Tibial artery (tissue), 4 donors: Measurements from ENCODE around the gene PPIP5K2.

Experiments
- DNase-seq, 2 donors: peaks; one replicate each; pipeline ENCODE4 v3.0.0-alpha.2; 2019
- H3K27ac ChIP-seq, 2 donors: fragments of 200-600 bp; sonication (generic) in 1 of 2; 1 replicate in 1 of 2; 2 replicates in 1 of 2; pipeline ENCODE4 v1.5.1; 2018 to 2019; ENCODE audit warnings: mild to moderate bottlenecking in 1 of 2
- H3K27me3 ChIP-seq, 2 donors: fragments of 200-600 bp; sonication (generic) in 1 of 2; one replicate each; pipeline versions ENCODE4 v1.5.1 to v1.6.0; 2016 to 2019
- H3K36me3 ChIP-seq, 3 donors: fragments of 200-600 bp; sonication (generic) in 2 of 3; one replicate each; pipeline ENCODE4 v1.5.1; 2016 to 2019; ENCODE audit warnings: mild to moderate bottlenecking in 2 of 3
- H3K4me1 ChIP-seq, 4 donors: fragments of 200-600 bp; sonication (generic) in 2 of 4; 1 replicate in 3 of 4; 2 replicates in 1 of 4; pipeline ENCODE4 v1.5.1; 2016 to 2019
- H3K4me3 ChIP-seq, 2 donors: fragments of 200-600 bp; sonication (generic) in 1 of 2; 1 replicate in 1 of 2; 2 replicates in 1 of 2; pipeline ENCODE4 v1.5.1; 2018 to 2019; ENCODE audit warnings: mild to moderate bottlenecking in 2 of 2
- H3K9me3 ChIP-seq, 3 donors: fragments of 200-600 bp; sonication (generic) in 1 of 3; one replicate each; pipeline ENCODE4 v1.5.1; 2016 to 2019
- CTCF ChIP-seq, 2 experiments: fragments of 200-600 bp in 1 of 2; fragments of 450-650 bp in 1 of 2; IDR thresholded peaks; one replicate each; pipeline ENCODE4 v1.5.1; 2017 to 2019; ENCODE audit warnings: antibody characterized with exemption in 2 of 2, mild to moderate bottlenecking in 1 of 2, moderate library complexity in 1 of 2
- intact Hi-C: fragments of 100-400 bp; cut with DNase I; formaldehyde crosslinking; loops from one replicate; pipeline ENCODE4 v1.15.0; 2023; ENCODE audit warnings: low total_unique reads

The PPIP5K2 gene

GRCh38 chr5:103090791-103091190 is 29.3 kb upstream of the PPIP5K2 start:
- DNase-seq, result no peak
- peaks cover 0 to 35% (median 6%) of the 10 kb centered on the region in 4 donors for H3K4me1 ChIP-seq
- no peaks in the 10 kb centered on the region for H3K27me3 ChIP-seq
- intact Hi-C loops, result no loop called here
- no peak for TF ChIP-seq CTCF (IDR thresholded peaks at IDR 0.05)
- peaks cover 0 to 6% (median 0%) of the 10 kb centered on the region in 3 donors for H3K9me3 ChIP-seq
- H3K27ac ChIP-seq, result no peak overlapping the region
- H3K36me3 ChIP-seq, result peaks cover 36 to 53% (median 38%) of the 10 kb centered on the region in 3 donors
- H3K4me3 ChIP-seq, result no peak overlapping the region

GRCh38 chr5:103092676-103093075 is 27.4 kb upstream of the PPIP5K2 start:
- Histone ChIP-seq H3K27ac (peak overlapping the region; percentile 58 to 68), H3K4me1 (peaks cover 0 to 45% (median 7%) of the 10 kb centered on the region in 4 donors), H3K9me3 (no peaks in the 10 kb centered on the region), H3K36me3 (peaks cover 19 to 41% (median 23%) of the 10 kb centered on the region in 3 donors), H3K27me3 (no peaks in the 10 kb centered on the region), H3K4me3 (no peak overlapping the region)
- intact Hi-C loops, result no loop called here
- DNase-seq, result no peak
- no peak for TF ChIP-seq CTCF (IDR thresholded peaks at IDR 0.05)

- Histone ChIP-seq H3K4me1 (peaks cover 0 to 47% (median 7%) of the 10 kb centered on the region in 4 donors), H3K9me3 (no peaks in the 10 kb centered on the region), H3K27ac (peak overlapping the region; percentile 58 to 68), H3K27me3 (no peaks in the 10 kb centered on the region), H3K36me3 (peaks cover 13 to 31% (median 16%) of the 10 kb centered on the region in 3 donors), H3K4me3 (no peak overlapping the region)
- intact Hi-C loops, result no loop called here
- DNase-seq, result no peak
- no peak for TF ChIP-seq CTCF (IDR thresholded peaks at IDR 0.05)
Measured at GRCh38 chr5:103093727-103094126, 26.4 kb upstream of the PPIP5K2 start.

- Histone ChIP-seq H3K9me3 (no peaks in the 10 kb centered on the region), H3K36me3 (peaks cover 4 to 22% (median 12%) of the 10 kb centered on the region in 3 donors), H3K4me3 (no peak overlapping the region), H3K4me1 (peaks cover 0 to 47% (median 7%) of the 10 kb centered on the region in 4 donors), H3K27ac (peak overlapping the region; percentile 58 to 68), H3K27me3 (no peaks in the 10 kb centered on the region)
- TF ChIP-seq CTCF (IDR thresholded peaks at IDR 0.05), result no peak
- intact Hi-C loops, result no loop called here
- no peak for DNase-seq
Measured at GRCh38 chr5:103094737-103095136, 25.4 kb upstream of the PPIP5K2 start.

- intact Hi-C loops, result no loop called here
- H3K4me3 ChIP-seq, result no peak overlapping the region
- no peak overlapping the region for H3K27ac ChIP-seq
- peaks cover 0 to 29% (median 7%) of the 10 kb centered on the region in 4 donors for H3K4me1 ChIP-seq
- H3K36me3 ChIP-seq, result peaks cover 6 to 29% (median 27%) of the 10 kb centered on the region in 3 donors
- H3K9me3 ChIP-seq, result no peaks in the 10 kb centered on the region
- H3K27me3 ChIP-seq, result no peaks in the 10 kb centered on the region
- DNase-seq, result no peak
- TF ChIP-seq CTCF (IDR thresholded peaks at IDR 0.05), result no peak
Measured at GRCh38 chr5:103098993-103099392, 21.1 kb upstream of the PPIP5K2 start.
